HG02571 (cell line): Measurements from ENCODE around the gene CHL1.

Source experiments
- ATAC-seq: cut with Tn5 transposase; IDR thresholded peaks from one replicate; pipeline ENCODE4 v1.9.1; 2021; ENCODE audit warnings: mild to moderate bottlenecking, moderate library complexity; ENCODE audit not compliant: unreplicated experiment

CHL1 gene

GRCh38 chr3:217948-218347 lies 21.4 kb downstream of the CHL1 start:
- ATAC-seq, result no peak

GRCh38 chr3:228442-229182 lies 32.0 kb downstream of the CHL1 start:
- ATAC-seq, result no peak

- no peak for ATAC-seq
Observed at GRCh38 chr3:229183-229661, 32.7 kb downstream of the CHL1 start.

- no peak for ATAC-seq
Observed at GRCh38 chr3:236881-237280, 40.3 kb downstream of the CHL1 start.

- no peak for ATAC-seq
Observed at GRCh38 chr3:242602-243355, 46.2 kb downstream of the CHL1 start.

GRCh38 chr3:243356-243725 lies 46.8 kb downstream of the CHL1 start:
- no peak for ATAC-seq

- ATAC-seq, result no peak
Observed at GRCh38 chr3:244041-244440, 47.5 kb downstream of the CHL1 start.

GRCh38 chr3:247916-248315 lies 51.4 kb downstream of the CHL1 start:
- ATAC-seq, result no peak

GRCh38 chr3:248864-249520 lies 52.4 kb downstream of the CHL1 start:
- no peak for ATAC-seq

GRCh38 chr3:249587-250262 lies 53.2 kb downstream of the CHL1 start:
- ATAC-seq, result no peak

GRCh38 chr3:256501-256900 lies 59.9 kb downstream of the CHL1 start:
- ATAC-seq, result no peak

GRCh38 chr3:257826-258225 lies 61.3 kb downstream of the CHL1 start:
- ATAC-seq, result no peak

GRCh38 chr3:260898-261297 lies 64.3 kb downstream of the CHL1 start:
- no peak for ATAC-seq

- ATAC-seq, result no peak
Observed at GRCh38 chr3:263393-263792, 66.8 kb downstream of the CHL1 start.

GRCh38 chr3:264394-265156 lies 68.0 kb downstream of the CHL1 start:
- ATAC-seq, result no peak

GRCh38 chr3:267101-267500 lies 70.5 kb downstream of the CHL1 start:
- no peak for ATAC-seq

GRCh38 chr3:270688-271087 lies 74.1 kb downstream of the CHL1 start:
- no peak for ATAC-seq

GRCh38 chr3:274927-275326 lies 78.4 kb downstream of the CHL1 start:
- no peak for ATAC-seq

- no peak for ATAC-seq
Observed at GRCh38 chr3:277873-278272, 81.3 kb downstream of the CHL1 start.

- peak; percentile 91 for ATAC-seq
Observed at GRCh38 chr3:278300-279064, 81.9 kb downstream of the CHL1 start.
